ENCODE results near the gene INSIG1.

INSIG1 gene

GRCh38 chr7:155297517-155298287 is at the start of gene INSIG1:
INSIG1 (plus strand) TSS chr7:155297878; CDS start chr7:155298286, 408 bp downstream.
- DNase-seq (ENCODE audit: low read depth) = peak; percentile 92

- no peak for DNase-seq (ENCODE audit: low read depth)
Measured at GRCh38 chr7:155248366-155248756, 49.3 kb upstream of the INSIG1 start.

- no peak for DNase-seq (ENCODE audit: low read depth)
Measured at GRCh38 chr7:155251831-155252230, 45.8 kb upstream of the INSIG1 start.

DNA sequence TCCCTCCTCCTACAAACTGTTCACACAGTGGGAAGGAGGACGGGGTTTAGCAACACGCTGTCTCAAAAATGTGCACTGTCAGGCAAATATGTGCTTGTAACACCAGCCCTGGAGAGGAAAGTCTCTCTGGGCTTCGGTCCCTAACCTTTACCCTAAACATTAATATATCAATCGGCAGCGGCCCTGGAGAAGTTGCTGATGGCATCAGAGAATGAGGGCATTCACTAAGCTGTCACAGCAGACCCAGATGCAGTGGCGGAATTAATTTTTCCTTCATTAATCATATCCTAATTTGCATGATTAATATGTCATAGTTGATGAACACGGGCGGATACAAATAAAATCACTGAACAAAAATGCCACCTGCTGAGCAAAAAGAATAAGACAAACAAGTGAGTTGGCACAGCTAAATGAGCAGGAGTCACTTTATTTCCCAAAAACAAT is 45.2 kb upstream of the INSIG1 start:
- DNase-seq (ENCODE audit: low read depth) = no peak

DNA sequence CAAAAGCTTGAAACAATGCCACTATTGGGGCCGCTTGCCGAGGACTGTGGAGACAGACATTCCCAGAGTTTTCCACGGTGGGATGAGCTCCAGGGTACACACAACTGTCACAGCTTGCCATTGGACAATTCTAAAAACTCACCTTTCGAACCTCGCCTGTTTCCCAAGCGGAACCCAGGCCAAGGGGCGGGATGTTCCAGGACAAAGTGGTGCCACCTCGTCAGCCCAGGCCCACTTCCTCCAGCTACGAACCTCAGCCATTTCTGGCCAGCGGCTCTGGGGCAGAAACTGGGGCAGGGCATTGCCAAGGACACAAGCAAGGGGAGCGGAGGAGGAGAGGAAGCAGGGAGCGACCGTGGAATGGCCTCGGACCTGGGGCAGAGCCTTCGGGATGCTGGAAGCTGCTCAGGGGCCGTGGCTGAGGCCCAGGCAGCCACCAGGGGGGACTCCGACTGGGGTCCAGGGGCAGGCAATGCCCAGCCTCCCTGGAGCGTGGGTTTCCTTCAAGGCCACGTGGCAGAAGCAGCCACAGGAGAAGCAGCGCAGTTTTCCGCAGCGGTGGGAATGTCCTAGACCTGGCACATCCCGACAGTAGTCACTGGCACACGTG is 44.7 kb upstream of the INSIG1 start:
- DNase-seq (ENCODE audit: low read depth) = no peak

DNA sequence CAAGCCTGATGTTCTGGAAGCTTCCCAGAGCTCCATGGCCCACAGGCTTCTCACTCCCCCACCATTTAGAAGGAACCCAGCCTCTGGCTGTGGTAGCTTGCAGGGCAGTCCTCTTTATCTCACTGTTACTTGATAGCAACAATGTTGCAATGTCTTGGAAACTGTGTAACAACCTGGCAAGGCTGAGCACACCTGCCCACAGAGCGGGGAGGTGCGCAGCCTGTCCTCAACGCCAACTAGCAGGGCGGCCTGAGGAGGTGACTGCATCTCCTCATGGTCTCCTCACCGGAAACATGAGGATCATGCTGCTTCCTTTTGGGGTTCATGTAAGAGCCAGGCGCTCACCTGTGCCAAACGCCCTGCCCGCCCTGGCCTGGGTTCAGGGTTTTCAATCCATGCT is 43.7 kb upstream of the INSIG1 start:
- no peak for DNase-seq (ENCODE audit: low read depth)

GRCh38 chr7:155255071-155255470 is 42.6 kb upstream of the INSIG1 start:
- DNase-seq (ENCODE audit: low read depth) = no peak

- DNase-seq (ENCODE audit: low read depth) = no peak
Measured at GRCh38 chr7:155255621-155256020, 42.1 kb upstream of the INSIG1 start.

DNA sequence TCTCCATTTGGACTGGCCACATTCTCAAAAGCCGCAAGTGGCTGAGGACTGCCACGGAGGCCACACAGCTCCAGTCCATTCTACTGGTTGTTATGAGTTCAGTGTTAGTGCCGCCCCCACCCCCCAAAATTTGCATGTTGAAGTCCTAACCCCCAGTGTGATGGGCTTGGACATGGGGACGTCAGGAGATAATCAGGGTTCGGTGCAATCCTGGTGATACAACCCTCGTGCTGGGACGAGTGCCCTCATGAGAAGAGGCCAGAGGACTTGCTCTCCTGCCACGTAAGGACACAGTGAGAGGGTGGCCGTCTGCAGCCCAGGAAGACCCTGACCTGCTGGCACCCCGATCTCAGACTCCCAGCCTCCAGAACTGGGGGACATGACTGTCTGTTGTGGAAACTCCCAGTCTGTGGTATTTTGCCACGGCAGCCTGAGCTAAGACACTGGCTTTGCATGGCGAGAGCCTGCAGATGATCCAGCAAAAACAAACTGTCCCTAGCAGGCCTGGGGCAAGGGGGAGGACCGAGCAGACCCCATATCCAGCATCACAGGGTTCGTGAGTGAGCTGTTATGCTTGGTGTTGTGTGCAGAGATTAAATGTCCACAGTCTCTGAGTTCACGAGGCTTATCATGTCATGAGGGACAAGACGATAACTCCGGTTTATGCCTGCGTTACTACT is 41.5 kb upstream of the INSIG1 start:
- DNase-seq (ENCODE audit: low read depth) = no peak

GRCh38 chr7:155256761-155257481 is 40.8 kb upstream of the INSIG1 start:
- DNase-seq (ENCODE audit: low read depth) = peak; percentile 41

- peak; percentile 71 for DNase-seq (ENCODE audit: low read depth)
Measured at GRCh38 chr7:155257482-155258225, 40.0 kb upstream of the INSIG1 start.

DNA sequence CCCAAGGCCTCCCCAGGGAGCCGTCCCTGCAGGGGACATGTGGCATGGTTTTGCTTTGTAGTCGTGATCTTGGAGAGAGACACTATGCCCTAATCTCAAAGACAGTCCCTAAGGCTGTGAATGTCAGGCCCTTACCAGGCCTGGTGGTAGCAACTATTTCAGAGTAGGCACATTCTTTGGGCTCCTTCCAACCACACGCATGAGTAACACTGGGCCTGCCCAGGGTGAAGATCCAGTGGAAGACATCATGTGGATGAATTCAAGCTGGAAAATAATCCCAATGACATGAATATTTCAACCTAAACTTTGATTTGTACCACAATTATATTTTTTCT is 39.5 kb upstream of the INSIG1 start:
- DNase-seq (ENCODE audit: low read depth) = peak; percentile 91

- no peak for DNase-seq (ENCODE audit: low read depth)
Measured at GRCh38 chr7:155259866-155260497, 37.7 kb upstream of the INSIG1 start.

- no peak for DNase-seq (ENCODE audit: low read depth)
Measured at GRCh38 chr7:155260498-155260872, 37.2 kb upstream of the INSIG1 start.

DNA sequence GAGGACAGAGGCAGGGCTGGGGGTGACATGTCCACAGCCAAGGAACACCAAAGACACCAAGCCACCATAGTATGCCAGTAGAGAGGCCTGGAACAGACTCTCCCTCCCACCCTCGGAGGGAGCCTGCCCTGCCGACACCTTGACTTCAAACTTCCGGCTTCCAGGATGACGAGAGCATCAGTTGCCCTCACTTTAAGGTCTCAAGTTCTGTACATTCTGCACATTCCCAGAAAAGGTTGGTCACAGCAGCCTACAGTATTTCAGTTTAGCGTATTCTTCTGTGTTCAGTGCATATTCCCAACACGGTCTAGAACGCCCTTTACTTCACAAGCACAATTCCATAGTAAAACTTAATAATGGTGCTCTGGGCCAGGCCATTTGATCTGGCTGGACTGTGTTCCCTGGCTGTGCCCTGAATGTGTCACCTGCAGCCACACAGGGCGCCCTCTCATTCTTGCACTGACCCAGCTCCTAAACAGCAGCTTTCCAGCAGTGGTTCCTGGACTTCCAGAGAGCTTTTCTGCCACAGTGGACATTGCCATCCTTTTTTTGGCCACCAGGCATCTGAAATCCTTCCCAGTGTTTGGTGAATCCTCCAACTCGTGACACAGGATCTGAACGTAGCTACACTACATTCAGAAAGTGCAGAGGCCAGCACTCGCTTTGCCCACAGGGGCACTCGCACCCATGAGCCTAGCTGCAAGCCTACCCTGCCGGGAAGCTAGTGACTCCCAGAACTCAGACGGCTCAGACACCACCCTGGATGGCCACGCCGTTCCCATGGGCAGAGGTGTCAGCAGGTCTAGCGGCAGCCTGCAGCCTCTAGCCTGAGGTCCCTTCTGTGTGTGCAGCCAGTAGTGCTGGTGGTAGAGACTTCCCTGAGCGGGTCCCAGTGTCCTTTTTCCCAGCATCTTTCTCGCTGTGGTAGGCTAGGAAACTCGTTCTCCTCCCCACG is 36.4 kb upstream of the INSIG1 start:
- no peak for DNase-seq (ENCODE audit: low read depth)

- no peak for DNase-seq (ENCODE audit: low read depth)
Measured at GRCh38 chr7:155262031-155262430, 35.6 kb upstream of the INSIG1 start.

GRCh38 chr7:155263051-155263450 is 34.6 kb upstream of the INSIG1 start:
- DNase-seq (ENCODE audit: low read depth) = no peak

DNA sequence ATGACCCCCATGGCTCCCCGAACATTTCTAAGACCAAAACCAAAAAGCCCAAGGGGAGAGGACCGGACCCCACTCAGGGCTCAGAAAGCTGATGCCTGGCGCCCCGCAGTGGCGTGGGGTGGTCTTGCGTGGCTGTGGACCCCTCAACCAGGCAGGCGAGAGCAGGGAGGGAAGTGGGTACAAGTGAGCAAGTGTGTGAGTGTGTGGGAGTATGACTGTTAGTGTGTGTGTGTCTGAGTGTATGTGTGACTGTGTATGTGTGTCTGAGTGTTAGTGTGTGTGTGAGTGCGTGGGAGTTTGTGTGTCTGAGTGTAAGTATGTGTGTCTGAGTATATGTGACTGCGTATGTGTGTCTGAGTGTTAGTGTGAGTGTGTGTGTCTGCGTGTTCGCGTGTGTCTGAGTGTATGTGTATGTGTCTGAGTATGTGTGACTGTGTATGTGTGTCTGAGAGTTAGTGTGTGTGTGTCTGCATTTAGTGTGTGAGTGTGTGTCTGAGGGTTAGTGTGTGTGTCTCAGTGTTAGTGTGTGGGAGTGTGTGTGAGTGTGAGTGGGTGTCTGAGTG is 34.0 kb upstream of the INSIG1 start:
- no peak for DNase-seq (ENCODE audit: low read depth)

- no peak for DNase-seq (ENCODE audit: low read depth)
Measured at GRCh38 chr7:155265144-155265543, 32.5 kb upstream of the INSIG1 start.

DNA sequence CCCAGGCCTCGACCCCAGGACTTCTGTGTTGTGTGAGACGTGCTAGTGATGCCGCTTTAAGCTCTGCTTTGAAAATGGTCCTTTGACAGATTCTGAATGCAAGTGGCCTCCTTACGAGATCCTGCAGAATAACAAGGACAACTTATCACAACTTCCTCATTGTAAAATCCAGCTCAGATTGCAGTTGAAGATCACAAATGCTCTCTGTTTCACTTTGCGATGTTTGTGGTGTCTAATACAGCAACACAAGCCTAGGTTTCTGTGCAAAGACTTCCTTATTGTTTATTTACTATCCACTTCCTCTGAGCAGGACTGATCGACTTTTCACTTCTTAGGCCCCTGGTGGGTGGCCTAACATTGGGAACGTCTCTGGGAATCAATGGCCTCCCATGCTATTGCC is 31.7 kb upstream of the INSIG1 start:
- no peak for DNase-seq (ENCODE audit: low read depth)
